Spleen (tissue), 11 donors: ENCODE measurements around the gene ELFN2. TPM values are rescaled to one million over a fixed set of nuclear protein-coding genes. Genes with fewer than 3 reads are reported as not detected.

Source experiments
- DNase-seq: peaks from one replicate; pipeline ENCODE4 v3.0.0-alpha.2; 2020
- H3K27ac ChIP-seq, 8 donors: fragments of 200-600 bp; sonication (generic) in 7 of 8; 1 replicate in 4 of 8; 2 replicates in 4 of 8; pipeline versions ENCODE4 v1.5.0 to v1.8.0; 2016 to 2021; ENCODE audit warnings: inconsistent platforms in 4 of 8, mild to moderate bottlenecking in 4 of 8, moderate library complexity in 1 of 8
- H3K27me3 ChIP-seq, 7 donors: fragments of 200-600 bp; sonication (generic) in 6 of 7; replicated peaks in 1 of 7; 1 replicate in 4 of 7; 2 replicates in 3 of 7; pipeline versions ENCODE4 v1.5.0 to v1.8.0; 2016 to 2021; ENCODE audit warnings: inconsistent platforms in 3 of 7, mild to moderate bottlenecking in 1 of 7
- H3K36me3 ChIP-seq, 6 donors: fragments of 200-600 bp; sonication (generic) in 5 of 6; 1 replicate in 4 of 6; 2 replicates in 2 of 6; pipeline versions ENCODE4 v1.5.0 to v1.8.0; 2016 to 2021; ENCODE audit warnings: inconsistent platforms in 2 of 6
- H3K4me1 ChIP-seq, 6 donors: fragments of 200-600 bp; sonication (generic) in 5 of 6; 1 replicate in 3 of 6; 2 replicates in 3 of 6; pipeline versions ENCODE4 v1.5.0 to v1.8.0; 2016 to 2021; ENCODE audit warnings: inconsistent platforms in 3 of 6
- H3K4me3 ChIP-seq, 8 donors: fragments of 200-600 bp; sonication (generic) in 7 of 8; 1 replicate in 4 of 8; 2 replicates in 4 of 8; pipeline versions ENCODE4 v1.5.0 to v1.8.0; 2016 to 2021; ENCODE audit warnings: inconsistent platforms in 4 of 8, mild to moderate bottlenecking in 4 of 8, moderate library complexity in 2 of 8
- H3K9me3 ChIP-seq, 8 donors: fragments of 200-600 bp; sonication (generic) in 7 of 8; 1 replicate in 4 of 8; 2 replicates in 4 of 8; pipeline versions ENCODE4 v1.5.0 to v1.8.0; 2016 to 2021; ENCODE audit warnings: inconsistent platforms in 4 of 8
- POLR2A ChIP-seq, 3 donors: fragments of 450-650 bp; IDR thresholded peaks; one replicate each; pipeline ENCODE4 v1.5.1; 2017; ENCODE audit warnings: antibody characterized with exemption in 3 of 3, mild to moderate bottlenecking in 1 of 3
- POLR2AphosphoS5 ChIP-seq, 3 donors: sonication (generic); formaldehyde crosslinking; IDR thresholded peaks; one replicate each; pipeline ENCODE4 v1.5.1; 2017; ENCODE audit warnings: antibody characterized with exemption in 3 of 3
- WGBS, 5 donors: extraction: QIAGEN DNeasy Blood & Tissue Kit in 3 of 5; methylation state at CpG; one replicate each; pipeline versions ENCODE4 v1.1.5 to v1.1.7; 2013 to 2018; 5-methylcytosine and 5-hydroxymethylcytosine counted together
- intact Hi-C: fragments of 100-400 bp; cut with DNase I; formaldehyde crosslinking; loops from one replicate; pipeline ENCODE4 v1.15.0; 2023; ENCODE audit warnings: low total_unique reads
- polyA plus RNA-seq, 3 donors: library from polyadenylated mRNA; stranded (reverse); fragments of 200-250 nt; gene quantifications; one replicate each; pipeline ENCODE4 v1.2.1, GENCODE V29; 2013
- total RNA-seq, 7 donors: library from RNA; depleted of rRNA in 3 of 7; stranded (reverse); fragments of >200 nt in 3 of 7; fragmentation: NEBNext Ultra II Directional in 4 of 7; extraction: Animal tissue kit (Norgen Biotek cat#: 25700) in 4 of 7; gene quantifications; one replicate each; pipeline versions ENCODE4 v1.1.0 to v1.2.1, GENCODE V29; 2016 to 2021
- TF ChIP-seq, protein P1 (sequence below), 11 experiments: fragments of 200-600 bp in 7 of 11; fragments of 450-650 bp in 4 of 11; sonication (generic) in 4 of 11; IDR thresholded peaks in 8 of 11; conservative IDR thresholded peaks in 3 of 11; 1 replicate in 7 of 11; 2 replicates in 4 of 11; pipeline versions ENCODE4 v1.4.0 to v1.8.0; 2016 to 2021; ENCODE audit warnings: antibody characterized with exemption in 11 of 11, inconsistent platforms in 4 of 11, mild to moderate bottlenecking in 1 of 11
- donor health status: healthy with polysubstance abuse.
- donor health status: DM: no; HTN: no; CAD: no; lungs with moderate emphysema.
- donor health status: DM: no; HTN: no; CAD: no.
- donor health status: Bipolar disorder and iron deficiency.
- donor health status: healthy.
- donor health status: DM: no; HTN: no; CAD: no.
- donor health status: DM: yes; HTN: yes; CAD: no.

The ELFN2 gene
- total and polyA plus RNA-seq, 10 donors: 0.02 to 0.19 (median 0.07) TPM; not detected in 1

GRCh38 chr22:37415210-37415609 lies 12.1 kb downstream of the ELFN2 start:
- intact Hi-C loops: no loop called here
- no peak overlapping the region for H3K27ac ChIP-seq
- WGBS, 5 donors: 84 to 97% (median 87%) methylated on average over 5 to 8 of the region's 8 CpGs
- peaks cover 0 to 31% (median 14%) of the 10 kb centered on the region in 6 donors for H3K4me1 ChIP-seq
- TF ChIP-seq POLR2A (IDR thresholded peaks at IDR 0.05) (no peak), POLR2AphosphoS5 (IDR thresholded peaks at IDR 0.05) (no peak)
- TF ChIP-seq, protein P1, sequence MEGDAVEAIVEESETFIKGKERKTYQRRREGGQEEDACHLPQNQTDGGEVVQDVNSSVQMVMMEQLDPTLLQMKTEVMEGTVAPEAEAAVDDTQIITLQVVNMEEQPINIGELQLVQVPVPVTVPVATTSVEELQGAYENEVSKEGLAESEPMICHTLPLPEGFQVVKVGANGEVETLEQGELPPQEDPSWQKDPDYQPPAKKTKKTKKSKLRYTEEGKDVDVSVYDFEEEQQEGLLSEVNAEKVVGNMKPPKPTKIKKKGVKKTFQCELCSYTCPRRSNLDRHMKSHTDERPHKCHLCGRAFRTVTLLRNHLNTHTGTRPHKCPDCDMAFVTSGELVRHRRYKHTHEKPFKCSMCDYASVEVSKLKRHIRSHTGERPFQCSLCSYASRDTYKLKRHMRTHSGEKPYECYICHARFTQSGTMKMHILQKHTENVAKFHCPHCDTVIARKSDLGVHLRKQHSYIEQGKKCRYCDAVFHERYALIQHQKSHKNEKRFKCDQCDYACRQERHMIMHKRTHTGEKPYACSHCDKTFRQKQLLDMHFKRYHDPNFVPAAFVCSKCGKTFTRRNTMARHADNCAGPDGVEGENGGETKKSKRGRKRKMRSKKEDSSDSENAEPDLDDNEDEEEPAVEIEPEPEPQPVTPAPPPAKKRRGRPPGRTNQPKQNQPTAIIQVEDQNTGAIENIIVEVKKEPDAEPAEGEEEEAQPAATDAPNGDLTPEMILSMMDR (IDR thresholded peaks at IDR 0.05 in 8 of 11, conservative IDR thresholded peaks at IDR 0.05 in 3 of 11): no peak
- no peak for DNase-seq
- H3K27me3 ChIP-seq: peaks cover 0 to 99% (median 29%) of the 10 kb centered on the region in 7 donors
- no peaks in the 10 kb centered on the region for H3K9me3 ChIP-seq
- no peaks in the 10 kb centered on the region for H3K36me3 ChIP-seq
- no peak overlapping the region for H3K4me3 ChIP-seq

- TF ChIP-seq POLR2A (IDR thresholded peaks at IDR 0.05) (no peak), POLR2AphosphoS5 (IDR thresholded peaks at IDR 0.05) (no peak)
- TF ChIP-seq, protein P1 (IDR thresholded peaks at IDR 0.05 in 8 of 11, conservative IDR thresholded peaks at IDR 0.05 in 3 of 11): no peak
- Histone ChIP-seq H3K4me3 (no peak overlapping the region), H3K27me3 (peaks cover 0 to 97% (median 20%) of the 10 kb centered on the region in 7 donors), H3K4me1 (peaks cover 0 to 31% (median 14%) of the 10 kb centered on the region in 6 donors), H3K36me3 (no peaks in the 10 kb centered on the region), H3K27ac (no peak overlapping the region), H3K9me3 (no peaks in the 10 kb centered on the region)
- intact Hi-C loops: no loop called here
- 83 to 91% (median 89%) methylated on average over 2 of the region's 2 CpGs for WGBS, 5 donors
- no peak for DNase-seq
Measured at GRCh38 chr22:37414288-37414687, 13.0 kb downstream of the ELFN2 start.

DNA sequence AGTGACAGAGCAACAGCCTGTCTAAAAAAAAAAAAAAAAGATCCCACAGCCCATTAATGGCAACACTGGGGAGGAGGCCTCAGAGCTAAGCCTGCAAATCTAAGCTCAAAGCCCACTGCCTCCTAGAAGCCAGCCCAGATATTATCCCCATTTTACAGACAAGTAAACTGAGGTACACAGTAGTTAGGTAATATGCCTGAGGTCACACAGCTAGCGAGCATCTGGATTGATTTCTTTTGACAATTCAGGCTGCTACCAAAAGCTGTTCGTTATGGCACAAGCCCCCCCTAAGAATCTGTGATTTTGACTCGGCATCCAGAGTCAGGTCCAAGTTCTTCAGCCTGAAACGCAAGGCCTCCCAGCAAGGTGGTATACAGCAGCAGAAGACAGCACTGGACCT lies 13.7 kb downstream of the ELFN2 start:
- DNase-seq: no peak
- H3K4me1 ChIP-seq: peaks cover 0 to 30% (median 13%) of the 10 kb centered on the region in 6 donors
- 83 to 94% (median 88%) methylated on average over 4 of the region's 4 CpGs for WGBS, 5 donors
- H3K36me3 ChIP-seq: no peaks in the 10 kb centered on the region
- intact Hi-C loops: no loop called here
- H3K27ac ChIP-seq: no peak overlapping the region
- TF ChIP-seq POLR2AphosphoS5 (IDR thresholded peaks at IDR 0.05) (no peak), POLR2A (IDR thresholded peaks at IDR 0.05) (no peak)
- TF ChIP-seq, protein P1 (IDR thresholded peaks at IDR 0.05 in 8 of 11, conservative IDR thresholded peaks at IDR 0.05 in 3 of 11): no peak
- peaks cover 0 to 97% (median 13%) of the 10 kb centered on the region in 7 donors for H3K27me3 ChIP-seq
- H3K4me3 ChIP-seq: no peak overlapping the region
- no peaks in the 10 kb centered on the region for H3K9me3 ChIP-seq

GRCh38 chr22:37412495-37413250 lies 14.6 kb downstream of the ELFN2 start:
- Histone ChIP-seq H3K27me3 (peaks cover 0 to 91% (median 11%) of the 10 kb centered on the region in 7 donors), H3K4me1 (peaks cover 0 to 30% (median 13%) of the 10 kb centered on the region in 6 donors), H3K4me3 (no peak overlapping the region), H3K27ac (no peak overlapping the region), H3K36me3 (no peaks in the 10 kb centered on the region), H3K9me3 (no peaks in the 10 kb centered on the region)
- TF ChIP-seq, protein P1 (IDR thresholded peaks at IDR 0.05 in 8 of 11, conservative IDR thresholded peaks at IDR 0.05 in 3 of 11): no peak
- TF ChIP-seq POLR2AphosphoS5 (IDR thresholded peaks at IDR 0.05): no peak
- no peak for TF ChIP-seq POLR2A (IDR thresholded peaks at IDR 0.05)
- WGBS, 5 donors: 60 to 66% (median 63%) methylated on average over 13 to 16 of the region's 16 CpGs
- intact Hi-C loops: no loop called here
- no peak for DNase-seq
